ENCODE measurements around the gene TTYH2.

DNA sequence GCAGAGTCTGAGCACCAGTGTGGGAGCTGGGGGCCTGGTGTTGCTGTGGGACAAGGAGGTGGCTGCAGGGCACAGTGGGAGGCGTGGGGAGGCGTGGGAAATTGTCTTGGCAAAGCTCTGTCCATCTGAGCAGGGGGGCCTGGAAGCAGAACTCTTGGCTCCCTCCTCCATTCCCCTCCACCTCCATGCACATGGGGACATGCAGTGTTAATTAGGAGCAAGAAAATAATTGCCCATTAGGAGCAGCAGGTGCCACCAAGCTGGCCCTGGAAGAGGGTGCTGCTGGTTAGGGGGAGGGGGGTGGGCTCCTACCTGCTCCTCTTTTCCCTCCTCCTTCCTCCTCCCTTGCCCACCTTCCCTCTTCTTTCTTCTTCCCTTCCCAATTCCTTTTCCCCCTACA lies 4.5 kb downstream of the TTYH2 start:
- no peak for TF ChIP-seq POLR2A (IDR thresholded peaks at IDR 0.05)
- TF ChIP-seq, protein P1, sequence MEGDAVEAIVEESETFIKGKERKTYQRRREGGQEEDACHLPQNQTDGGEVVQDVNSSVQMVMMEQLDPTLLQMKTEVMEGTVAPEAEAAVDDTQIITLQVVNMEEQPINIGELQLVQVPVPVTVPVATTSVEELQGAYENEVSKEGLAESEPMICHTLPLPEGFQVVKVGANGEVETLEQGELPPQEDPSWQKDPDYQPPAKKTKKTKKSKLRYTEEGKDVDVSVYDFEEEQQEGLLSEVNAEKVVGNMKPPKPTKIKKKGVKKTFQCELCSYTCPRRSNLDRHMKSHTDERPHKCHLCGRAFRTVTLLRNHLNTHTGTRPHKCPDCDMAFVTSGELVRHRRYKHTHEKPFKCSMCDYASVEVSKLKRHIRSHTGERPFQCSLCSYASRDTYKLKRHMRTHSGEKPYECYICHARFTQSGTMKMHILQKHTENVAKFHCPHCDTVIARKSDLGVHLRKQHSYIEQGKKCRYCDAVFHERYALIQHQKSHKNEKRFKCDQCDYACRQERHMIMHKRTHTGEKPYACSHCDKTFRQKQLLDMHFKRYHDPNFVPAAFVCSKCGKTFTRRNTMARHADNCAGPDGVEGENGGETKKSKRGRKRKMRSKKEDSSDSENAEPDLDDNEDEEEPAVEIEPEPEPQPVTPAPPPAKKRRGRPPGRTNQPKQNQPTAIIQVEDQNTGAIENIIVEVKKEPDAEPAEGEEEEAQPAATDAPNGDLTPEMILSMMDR (IDR thresholded peaks at IDR 0.05) = no peak
- no peak for TF ChIP-seq POLR2AphosphoS5 (IDR thresholded peaks at IDR 0.05)

Data from sigmoid colon (tissue), 4 donors.